ENCODE measurements around the gene UBR2. TPM values are rescaled to one million over a fixed set of nuclear protein-coding genes. Genes with fewer than 3 reads are reported as not detected.

UBR2 gene
- total RNA-seq (2021; fragmentation: NEBNext Ultra II Directional; extraction: Animal tissue kit (Norgen Biotek cat#: 25700)), result 10 to 100 TPM; 18.0 to 20.5 (median 19.9) TPM
- long read RNA-seq, partial matches to known transcripts, result 15 of 17 reads
- long read RNA-seq, other reads (novel, unspliced or antisense), result 2 of 17 reads

DNA sequence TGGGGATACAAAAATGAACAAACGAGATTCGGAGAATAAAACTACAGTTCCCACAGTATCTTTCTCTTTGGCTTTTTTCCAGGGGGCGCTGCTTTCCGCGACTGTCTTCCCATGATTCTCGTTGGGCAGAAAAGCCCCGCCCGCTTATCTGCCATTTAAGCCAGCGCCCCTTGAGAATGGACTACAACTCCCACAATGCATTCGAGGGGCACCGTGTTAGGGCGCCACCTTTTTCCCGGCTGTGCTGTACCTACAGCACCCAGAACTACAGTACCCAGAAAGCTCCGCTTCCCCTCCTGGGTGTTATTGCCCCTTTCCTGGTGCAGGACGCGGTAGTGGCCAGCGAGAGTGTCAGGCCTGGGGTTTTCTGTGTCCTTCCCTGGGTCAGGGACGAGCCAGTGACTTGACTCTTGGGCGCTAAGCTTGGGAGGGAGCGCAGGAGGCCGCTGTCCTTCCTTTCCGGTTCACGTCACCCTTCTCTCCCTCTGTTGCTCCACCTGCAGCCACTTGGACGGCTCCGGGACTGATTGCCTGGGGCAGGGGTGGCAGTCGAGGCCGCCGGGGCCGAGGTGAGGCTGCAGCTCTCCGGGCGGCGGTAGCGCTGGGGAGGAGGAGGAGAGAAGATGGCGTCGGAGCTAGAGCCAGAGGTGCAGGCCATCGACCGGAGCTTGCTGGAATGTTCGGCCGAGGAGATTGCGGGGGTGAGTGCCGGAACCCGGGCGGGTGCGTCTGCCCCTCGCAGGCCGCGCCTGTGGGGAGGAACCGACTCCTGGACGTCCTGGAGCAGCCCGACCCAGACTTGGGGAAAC is at the start of gene UBR2:
TSS of gene UBR2 (plus strand) at position 333 of the 809 bp plus-strand sequence. CDS start at position 624, 291 bp downstream.
- H3K27me3 Mint-ChIP-seq (ENCODE audit: insufficient read depth), result no peaks in the 10 kb centered on the region; the same call in 1 of the 2 replicates
- peak; percentile 99 for DNase-seq
- H3K9me3 Mint-ChIP-seq, result no peaks in the 10 kb centered on the region
- H3K4me1 Mint-ChIP-seq (ENCODE audit: low read depth), result peaks cover 36% of the 10 kb centered on the region
- H3K27ac Mint-ChIP-seq, result peak within 1 kb of the TSS; percentile 94
- TF ChIP-seq, protein P1, sequence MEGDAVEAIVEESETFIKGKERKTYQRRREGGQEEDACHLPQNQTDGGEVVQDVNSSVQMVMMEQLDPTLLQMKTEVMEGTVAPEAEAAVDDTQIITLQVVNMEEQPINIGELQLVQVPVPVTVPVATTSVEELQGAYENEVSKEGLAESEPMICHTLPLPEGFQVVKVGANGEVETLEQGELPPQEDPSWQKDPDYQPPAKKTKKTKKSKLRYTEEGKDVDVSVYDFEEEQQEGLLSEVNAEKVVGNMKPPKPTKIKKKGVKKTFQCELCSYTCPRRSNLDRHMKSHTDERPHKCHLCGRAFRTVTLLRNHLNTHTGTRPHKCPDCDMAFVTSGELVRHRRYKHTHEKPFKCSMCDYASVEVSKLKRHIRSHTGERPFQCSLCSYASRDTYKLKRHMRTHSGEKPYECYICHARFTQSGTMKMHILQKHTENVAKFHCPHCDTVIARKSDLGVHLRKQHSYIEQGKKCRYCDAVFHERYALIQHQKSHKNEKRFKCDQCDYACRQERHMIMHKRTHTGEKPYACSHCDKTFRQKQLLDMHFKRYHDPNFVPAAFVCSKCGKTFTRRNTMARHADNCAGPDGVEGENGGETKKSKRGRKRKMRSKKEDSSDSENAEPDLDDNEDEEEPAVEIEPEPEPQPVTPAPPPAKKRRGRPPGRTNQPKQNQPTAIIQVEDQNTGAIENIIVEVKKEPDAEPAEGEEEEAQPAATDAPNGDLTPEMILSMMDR (IDR thresholded peaks at IDR 0.05), result peak; percentile 71
- peaks cover 25% of the 10 kb centered on the region for H3K36me3 Mint-ChIP-seq (ENCODE audit: low read depth)
- peak within 1 kb of the TSS; percentile 96 for H3K4me3 Mint-ChIP-seq

DNA sequence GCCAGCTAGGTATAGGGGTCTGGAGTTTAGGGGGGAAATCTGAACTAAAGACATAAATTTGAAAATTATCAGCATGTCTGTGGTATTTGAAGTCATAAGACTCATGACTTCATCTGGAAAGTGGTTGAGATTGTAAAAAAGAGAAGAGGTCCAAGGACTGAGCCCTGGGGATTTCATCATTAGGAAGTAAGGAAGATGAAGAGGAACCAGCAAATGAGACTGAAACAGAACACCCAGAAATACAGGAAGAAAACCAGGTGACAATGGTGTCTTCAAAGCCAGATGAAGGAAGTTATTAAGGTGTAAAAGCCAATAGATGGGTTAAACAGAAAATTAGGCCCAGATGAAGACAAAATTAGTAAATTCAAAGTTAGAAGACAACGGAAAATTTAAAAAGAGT is 49.1 kb upstream of the UBR2 start:
- H3K27me3 Mint-ChIP-seq (ENCODE audit: insufficient read depth), result peaks cover 6% of the 10 kb centered on the region; the same call in 1 of the 2 replicates

DNA sequence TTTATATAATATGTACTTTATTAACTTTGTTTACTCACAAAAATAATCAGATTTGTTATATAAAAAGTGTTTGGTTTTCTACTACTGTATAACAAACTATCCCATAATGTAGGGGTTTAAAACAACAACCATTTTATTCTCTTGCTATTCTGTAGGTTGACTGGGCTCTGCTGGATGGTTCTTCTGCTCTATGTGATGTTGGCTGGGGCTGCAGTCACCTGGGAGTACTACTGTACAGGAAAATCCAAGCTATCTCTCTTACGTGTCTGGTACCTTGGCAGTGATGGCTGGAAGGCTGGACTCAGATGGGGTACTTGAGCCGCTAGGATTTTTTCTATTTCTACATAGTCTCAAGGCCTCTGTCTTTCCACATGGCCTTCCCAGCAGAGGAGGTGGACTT is 44.0 kb upstream of the UBR2 start:
- DNase-seq, result no peak
- TF ChIP-seq, protein P1 (IDR thresholded peaks at IDR 0.05), result no peak
- H3K4me1 Mint-ChIP-seq (ENCODE audit: low read depth), result peaks cover 34% of the 10 kb centered on the region
- peaks cover 5% of the 10 kb centered on the region; the same call in 1 of the 2 replicates for H3K36me3 Mint-ChIP-seq (ENCODE audit: low read depth)
- H3K27ac Mint-ChIP-seq, result no peak overlapping the region
- peaks cover 4% of the 10 kb centered on the region; the same call in 1 of the 2 replicates for H3K27me3 Mint-ChIP-seq (ENCODE audit: insufficient read depth)
- H3K4me3 Mint-ChIP-seq, result no peak overlapping the region
- H3K9me3 Mint-ChIP-seq, result peaks cover 8% of the 10 kb centered on the region

More for the DNA sequence above, 49.1 kb upstream of the UBR2 start:
- Mint-ChIP-seq H3K27ac (no peak overlapping the region), H3K4me3 (no peak overlapping the region), H3K36me3 (ENCODE audit: low read depth) (peaks cover under 1% of the 10 kb centered on the region; the same call in 1 of the 2 replicates), H3K9me3 (peaks cover under 1% of the 10 kb centered on the region), H3K4me1 (ENCODE audit: low read depth) (peaks cover 12% of the 10 kb centered on the region)
- TF ChIP-seq, protein P1 (IDR thresholded peaks at IDR 0.05), result no peak
- DNase-seq, result no peak

DNA sequence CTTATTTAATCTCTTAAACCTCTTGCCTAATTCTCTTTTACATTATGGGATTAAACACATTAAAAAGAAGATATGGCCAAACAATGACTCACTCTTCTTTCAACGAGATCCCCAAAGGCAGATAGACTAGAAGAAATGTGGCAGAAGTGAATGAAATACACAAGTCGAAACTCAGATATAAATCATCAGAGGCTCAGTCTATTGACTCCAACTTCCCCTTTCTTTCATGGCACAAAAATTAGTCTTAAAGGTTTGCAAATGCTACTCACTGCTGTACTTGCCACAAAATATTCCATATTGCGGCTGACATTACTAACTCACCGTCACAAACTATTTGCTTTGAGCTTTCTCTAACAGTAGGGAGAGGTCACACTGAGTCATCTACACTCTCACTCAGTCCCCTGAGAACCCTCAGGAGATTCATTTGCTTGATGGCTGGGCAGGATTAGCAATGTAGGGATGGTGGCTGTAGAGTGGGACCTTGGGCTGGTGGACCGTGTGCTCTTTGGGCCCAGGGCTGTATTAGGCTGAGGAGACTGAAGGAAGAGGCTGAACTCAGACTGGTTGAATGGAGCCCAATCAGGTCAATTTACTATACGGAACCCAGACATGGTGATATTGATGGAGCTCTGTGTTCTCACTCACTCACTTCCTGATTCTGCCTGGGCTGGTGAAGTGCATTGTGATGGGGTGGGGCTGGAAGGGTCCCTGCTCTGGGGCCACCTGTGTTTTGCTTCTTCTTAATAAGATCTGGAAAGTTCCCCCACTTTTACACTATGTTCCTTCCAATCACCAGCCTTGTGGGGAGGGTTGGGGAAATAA is 42.8 kb upstream of the UBR2 start:
- peak overlapping the region; percentile 21; the same call in 1 of the 2 replicates for H3K4me3 Mint-ChIP-seq
- TF ChIP-seq, protein P1 (IDR thresholded peaks at IDR 0.05), result no peak
- H3K9me3 Mint-ChIP-seq, result peaks cover 8% of the 10 kb centered on the region
- DNase-seq, result peak; percentile 83
- peaks cover 34% of the 10 kb centered on the region for H3K4me1 Mint-ChIP-seq (ENCODE audit: low read depth)
- peaks cover 2% of the 10 kb centered on the region; the same call in 1 of the 2 replicates for H3K27me3 Mint-ChIP-seq (ENCODE audit: insufficient read depth)
- peaks cover 5% of the 10 kb centered on the region; the same call in 1 of the 2 replicates for H3K36me3 Mint-ChIP-seq (ENCODE audit: low read depth)
- H3K27ac Mint-ChIP-seq, result peak overlapping the region; percentile 76

DNA sequence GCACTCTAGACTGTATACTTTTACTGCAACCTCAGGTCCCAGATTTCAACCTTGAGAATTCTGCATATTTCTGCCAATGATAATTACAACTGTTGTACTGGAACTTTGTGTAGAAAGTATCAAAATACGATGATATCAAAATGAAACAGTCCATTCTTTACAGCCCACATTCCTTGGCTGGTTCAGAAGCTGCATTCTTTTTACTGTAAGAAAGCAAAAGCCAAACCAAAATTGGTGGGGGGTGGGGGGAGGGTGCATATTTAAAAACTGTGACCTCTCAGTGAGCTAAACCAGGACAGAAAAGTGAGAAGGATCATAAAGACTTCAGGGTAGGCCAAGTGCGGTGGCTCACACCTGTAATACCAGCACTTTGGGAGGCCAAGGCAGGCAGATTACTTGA is 41.8 kb upstream of the UBR2 start:
- no peak for DNase-seq
- Mint-ChIP-seq H3K27me3 (ENCODE audit: insufficient read depth) (peaks cover 2% of the 10 kb centered on the region; the same call in 1 of the 2 replicates), H3K27ac (no peak overlapping the region), H3K4me1 (ENCODE audit: low read depth) (peaks cover 34% of the 10 kb centered on the region), H3K9me3 (peaks cover 8% of the 10 kb centered on the region), H3K36me3 (ENCODE audit: low read depth) (peaks cover 5% of the 10 kb centered on the region; the same call in 1 of the 2 replicates), H3K4me3 (no peak overlapping the region; the same call in 1 of the 2 replicates)
- TF ChIP-seq, protein P1 (IDR thresholded peaks at IDR 0.05), result no peak
